Germinal center (tissue), 1 donor: ENCODE measurements around the gene HMMR.

Experiments used
- DNase-seq: peaks from one replicate; pipeline ENCODE4 v3.0.0; 2012; ENCODE audit warnings: mixed read lengths, low spot score

The HMMR gene

DNA sequence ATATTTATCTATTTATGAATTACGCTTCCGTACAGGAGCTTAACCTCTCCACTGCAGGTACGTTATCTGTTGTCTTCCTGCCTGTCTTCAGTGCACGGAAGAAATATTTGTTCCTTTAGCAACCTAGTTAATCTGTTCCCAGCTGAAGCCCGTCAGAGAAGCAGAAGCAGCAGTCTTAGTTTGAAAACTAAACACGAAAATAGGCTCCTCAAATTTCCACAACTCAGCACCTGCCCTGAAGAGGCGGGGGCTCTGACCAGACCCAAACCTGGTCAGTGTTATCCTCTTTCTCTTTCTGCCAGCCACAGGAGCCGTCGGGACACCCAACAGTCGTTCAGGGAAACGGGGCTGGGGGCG is 992 bp upstream of the HMMR start:
- DNase-seq, result no peak

DNA sequence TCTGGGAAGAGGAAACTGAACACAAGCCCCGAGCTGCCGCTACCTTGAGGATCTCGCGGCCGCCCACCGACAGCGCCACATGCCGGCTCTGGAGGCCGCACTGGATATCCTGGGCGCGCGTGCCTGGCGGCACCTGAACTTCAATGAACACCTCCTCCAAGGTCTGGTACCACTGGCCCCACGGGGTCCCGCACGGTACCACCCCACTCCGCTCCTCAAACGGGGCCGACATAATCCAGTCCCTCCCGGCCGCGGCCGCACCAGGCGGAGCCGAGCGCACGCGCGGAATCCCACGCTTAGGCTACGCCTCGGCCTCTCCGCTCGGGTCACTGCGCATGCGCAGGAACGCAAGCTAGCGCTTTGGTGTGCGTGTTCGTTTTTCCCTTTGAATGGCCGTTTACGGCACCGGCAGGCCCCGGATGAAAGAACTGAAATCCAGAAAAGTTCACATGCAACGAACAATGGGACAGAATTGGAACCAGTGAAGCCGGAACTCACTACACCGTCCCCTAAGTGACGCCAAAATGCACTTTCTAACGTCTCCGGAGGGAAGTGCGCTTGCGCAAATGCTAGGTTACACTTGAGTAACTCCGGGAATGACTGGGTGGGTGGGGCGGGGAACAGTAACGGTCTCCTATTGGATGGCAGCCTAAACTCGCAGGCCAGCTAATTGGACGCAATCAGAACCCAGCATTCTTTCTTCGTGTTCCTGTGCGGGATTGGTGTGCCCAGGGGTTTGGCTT is 442 bp upstream of the HMMR start, which contains the start of gene NUDCD2:
Gene NUDCD2, minus strand, starts transcription at position 284 of the 743 bp plus-strand sequence. Its CDS starts 52 bp downstream, at position 232.
- DNase-seq, result peak; percentile 94

- DNase-seq, result no peak
These were observed 2.6 kb downstream of the HMMR start for GRCh38 chr5:163463063-163463435.

DNA sequence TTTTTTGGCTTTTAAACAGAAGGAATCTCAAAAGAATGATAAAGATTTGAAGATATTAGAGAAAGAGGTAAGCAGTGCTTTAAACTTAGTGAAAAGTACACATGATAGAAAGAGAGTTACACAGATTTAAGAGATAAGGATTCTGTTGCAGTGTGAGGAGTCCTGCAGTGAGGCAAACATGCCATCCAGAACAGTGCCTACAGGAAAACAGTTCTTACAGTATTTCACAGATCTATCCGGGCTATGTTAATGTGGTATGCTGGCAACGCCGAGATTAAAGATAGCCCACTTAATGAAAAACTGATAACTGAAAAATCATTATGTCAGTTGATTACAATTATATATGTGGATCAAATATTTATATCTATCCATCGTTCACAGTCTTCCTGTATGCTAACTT is 7.2 kb downstream of the HMMR start:
- DNase-seq, result no peak

DNA sequence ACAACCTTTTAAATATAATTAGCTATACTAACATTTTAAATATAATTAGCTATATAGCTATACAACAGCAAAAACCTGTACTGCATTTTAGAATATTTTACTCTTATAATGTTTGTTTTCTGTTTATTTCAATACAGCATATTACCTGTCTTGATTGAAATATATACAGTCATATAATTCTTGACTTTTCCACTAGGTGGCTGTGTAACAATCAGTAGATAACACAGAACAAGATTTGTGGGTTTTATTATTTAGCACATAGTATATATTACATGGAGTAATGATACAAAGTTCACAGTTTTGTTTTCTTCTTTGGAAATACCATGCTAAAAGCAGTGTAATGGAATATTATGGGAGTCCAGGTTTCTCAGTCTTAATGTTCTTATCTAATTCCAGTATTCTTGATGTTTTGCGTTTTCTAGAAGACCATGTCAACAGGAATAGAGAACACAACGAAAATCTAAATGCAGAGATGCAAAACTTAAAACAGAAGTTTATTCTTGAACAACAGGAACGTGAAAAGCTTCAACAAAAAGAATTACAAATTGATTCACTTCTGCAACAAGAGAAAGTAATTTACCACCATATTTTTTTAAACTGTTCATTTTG is 13.3 kb downstream of the HMMR start:
- peak; percentile 24 for DNase-seq

GRCh38 chr5:163475411-163475810 is 15.0 kb downstream of the HMMR start:
- no peak for DNase-seq

DNA sequence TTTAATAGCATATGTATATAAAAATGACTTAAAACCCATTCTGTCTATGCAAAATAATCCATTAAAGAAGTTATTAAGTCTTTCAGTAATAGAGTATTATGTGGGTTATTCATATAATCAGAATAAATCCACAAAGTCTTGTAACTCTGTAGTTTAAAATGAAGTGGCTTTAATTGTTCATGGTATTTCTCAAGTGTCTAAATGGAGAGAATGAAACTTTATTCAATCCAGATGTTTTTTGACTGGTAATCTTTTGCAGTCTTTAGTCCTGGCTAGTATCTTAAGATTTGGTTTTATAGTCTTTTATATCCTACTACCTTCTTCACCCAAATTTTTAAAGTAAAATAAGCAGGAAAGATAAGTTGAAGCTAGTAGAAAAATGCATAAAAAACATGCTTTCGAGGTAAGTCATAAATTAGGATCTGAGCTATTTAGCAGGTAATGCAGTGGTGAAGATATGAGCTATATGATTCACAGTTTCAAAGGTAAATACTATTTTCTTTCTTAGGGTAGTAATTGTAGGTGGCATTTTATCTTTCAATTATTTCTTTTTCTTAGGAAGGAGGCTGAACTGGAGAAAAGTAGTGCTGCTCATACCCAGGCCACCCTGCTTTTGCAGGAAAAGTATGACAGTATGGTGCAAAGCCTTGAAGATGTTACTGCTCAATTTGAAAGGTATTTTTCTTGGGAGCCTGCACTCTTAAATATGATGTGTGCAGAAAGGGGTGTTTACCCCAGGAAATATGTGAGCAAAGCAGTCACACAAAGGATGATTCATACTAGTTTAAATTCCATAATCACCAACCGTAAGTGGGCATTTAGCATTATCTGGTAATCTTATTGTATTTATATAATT is 17.9 kb downstream of the HMMR start:
- DNase-seq, result no peak

- no peak for DNase-seq
These were observed 18.5 kb downstream of the HMMR start for GRCh38 chr5:163478982-163479271.

GRCh38 chr5:163489055-163489744 is 28.8 kb downstream of the HMMR start:
- DNase-seq, result no peak

DNA sequence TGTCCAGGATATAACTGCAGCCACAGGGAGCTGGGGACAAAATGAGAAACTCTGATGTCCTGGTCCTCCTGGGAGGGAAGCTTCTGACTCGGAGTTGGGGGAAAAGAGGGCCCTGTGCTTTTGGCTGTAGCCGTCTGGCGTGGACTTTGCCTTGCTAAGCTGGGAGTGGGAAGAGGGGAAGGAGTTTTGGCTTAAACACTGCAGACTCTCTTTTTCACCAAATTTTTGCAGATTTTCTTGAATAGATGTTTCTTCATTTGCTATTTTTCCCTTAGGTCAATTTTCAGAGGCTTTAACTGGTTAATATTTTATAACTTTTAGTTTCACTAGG is 29.3 kb downstream of the HMMR start:
- no peak for DNase-seq

DNA sequence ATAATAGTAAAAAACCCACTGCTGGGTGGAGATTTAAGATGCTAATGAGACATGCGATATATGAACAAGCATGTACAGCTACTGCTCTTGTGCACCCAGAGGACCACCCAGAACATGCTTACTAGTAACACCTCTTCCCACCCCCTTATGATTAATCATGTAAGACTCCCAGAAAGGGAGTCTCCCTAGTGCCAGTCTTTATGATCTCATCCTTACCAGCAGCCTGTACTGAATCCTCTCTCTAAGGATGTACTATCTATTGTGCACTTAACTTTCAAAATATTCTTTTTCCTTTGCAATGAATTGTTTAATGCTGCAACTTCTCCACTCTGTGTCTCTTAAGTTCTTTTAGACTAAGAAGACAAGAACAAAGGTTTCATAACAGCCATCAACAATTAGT is 35.9 kb downstream of the HMMR start:
- DNase-seq, result no peak

DNA sequence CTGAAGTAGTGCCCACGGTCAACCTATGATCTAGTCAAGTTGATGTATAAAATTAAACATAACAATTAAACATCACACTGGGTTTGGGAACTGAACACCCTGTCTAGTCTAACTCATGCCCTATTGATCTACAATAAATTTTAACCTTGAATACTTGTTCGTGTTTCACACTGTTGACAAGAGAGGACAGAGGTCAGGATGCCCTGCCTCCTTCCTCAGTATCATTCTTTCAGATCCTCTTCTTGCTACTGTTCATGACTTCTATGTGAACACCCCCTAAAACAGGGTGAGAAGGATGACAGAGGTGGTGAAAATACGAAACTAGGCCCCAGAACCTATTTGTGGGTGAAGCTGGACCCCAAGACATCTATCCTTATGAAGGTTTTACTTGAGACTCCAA is 36.9 kb downstream of the HMMR start:
- no peak for DNase-seq

GRCh38 chr5:163498886-163499285 is 38.5 kb downstream of the HMMR start:
- no peak for DNase-seq

- DNase-seq, result no peak
These were observed 42.1 kb downstream of the HMMR start for GRCh38 chr5:163502521-163502920.

GRCh38 chr5:163503106-163504078 is 43.0 kb downstream of the HMMR start:
- peak; percentile 14 for DNase-seq

DNA sequence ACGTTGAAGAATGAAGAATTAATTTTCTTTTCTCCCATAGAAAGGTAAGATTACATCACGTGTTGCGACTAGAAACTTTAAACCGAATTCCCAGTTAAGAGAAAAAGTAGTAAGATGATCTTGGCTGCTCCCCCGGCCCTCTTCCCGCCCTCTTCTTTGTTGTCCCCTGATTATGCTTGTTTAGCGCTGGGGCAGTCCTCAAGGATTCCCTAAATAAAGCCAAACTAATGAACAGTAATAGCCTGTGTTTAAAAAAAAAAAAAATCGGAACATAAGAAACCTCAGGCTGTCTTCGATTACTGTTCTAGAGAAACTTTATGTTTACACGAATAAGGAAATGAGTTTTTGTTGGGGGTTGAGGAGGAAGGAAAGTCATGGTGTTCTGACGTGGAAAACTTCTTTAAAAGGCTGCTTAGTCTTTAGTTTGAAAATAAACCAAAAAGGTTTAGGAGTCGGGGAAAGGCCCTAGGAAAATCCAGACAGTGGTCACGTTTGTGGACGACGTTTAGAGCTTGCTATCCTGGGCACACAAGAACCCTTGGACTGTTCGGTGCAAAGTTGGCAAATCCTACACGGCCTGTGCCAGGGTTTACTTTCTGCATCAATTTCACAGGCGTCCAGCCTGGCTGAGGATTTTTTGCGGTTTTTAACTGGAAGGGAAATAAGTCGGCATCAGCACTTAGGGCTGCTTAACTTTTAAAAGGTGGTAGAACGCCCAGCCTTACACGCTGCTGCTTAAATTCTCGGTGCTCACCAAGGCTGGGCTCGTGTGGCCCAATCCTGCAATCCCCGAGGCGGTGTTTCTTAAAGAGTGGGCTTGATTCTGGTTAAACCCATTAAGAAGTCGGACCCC is 43.9 kb downstream of the HMMR start:
- DNase-seq, result peak; percentile 18

DNA sequence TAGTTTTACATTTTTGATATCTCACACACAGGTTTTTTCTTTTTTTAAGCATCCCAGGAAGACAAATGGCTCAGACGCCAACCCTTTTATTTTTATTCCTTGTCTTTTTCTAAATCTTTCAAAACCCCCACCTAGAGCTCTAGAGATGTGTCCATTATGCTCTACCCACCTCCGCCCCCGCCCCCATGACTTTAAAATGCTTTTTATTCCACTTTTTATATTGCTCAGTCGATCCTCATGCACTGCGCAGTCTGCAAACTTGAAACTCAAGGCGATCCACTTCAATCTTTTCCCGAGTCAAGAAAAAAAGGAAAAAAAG is 44.6 kb downstream of the HMMR start:
- no peak for DNase-seq

- peak; percentile 96 for DNase-seq
These were observed 45.1 kb downstream of the HMMR start, which contains the start of gene MAT2B for GRCh38 chr5:163505368-163506094. Gene MAT2B (plus strand): TSS chr5:163505619. CDS start chr5:163505687, 68 bp downstream.

DNA sequence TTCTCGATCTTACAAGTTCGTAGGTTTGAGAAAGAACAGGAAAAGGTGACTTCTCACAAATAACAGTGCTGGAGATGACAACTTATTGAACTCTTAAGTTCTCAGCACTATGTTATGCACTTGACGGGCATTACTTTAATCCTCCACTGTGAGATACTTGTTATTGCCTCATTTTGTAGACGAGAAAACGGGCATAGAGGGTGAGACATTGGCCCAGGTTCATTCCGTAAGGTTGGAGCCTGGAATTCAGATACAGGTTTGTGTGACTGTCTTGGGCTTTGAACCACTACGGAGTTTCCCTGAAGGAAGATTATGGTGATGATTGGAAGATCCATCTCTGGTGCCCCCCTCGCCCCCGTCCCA is 45.6 kb downstream of the HMMR start:
- DNase-seq, result peak; percentile 19

DNA sequence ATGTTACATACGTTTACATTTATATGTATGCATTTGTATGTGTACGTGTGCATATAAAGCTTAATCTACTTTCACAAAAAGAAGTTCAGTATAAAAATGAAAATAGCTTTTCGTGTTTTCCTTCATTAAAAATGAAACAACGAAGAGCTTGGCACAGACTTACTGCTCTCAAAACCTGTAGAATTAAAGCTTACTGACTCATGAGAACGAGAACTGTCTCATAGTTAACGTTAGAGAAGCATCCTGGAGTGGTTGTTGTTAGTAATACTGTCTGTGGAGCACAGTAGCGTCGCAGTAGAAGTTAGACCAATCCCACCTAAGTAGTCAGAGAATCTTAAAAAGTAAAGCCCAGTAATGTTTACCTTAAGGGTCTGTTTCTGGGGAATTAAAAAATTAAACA is 46.3 kb downstream of the HMMR start:
- DNase-seq, result no peak
